Right ventricle myocardium superior (tissue), 1 donor: ENCODE results near the gene ZNF592. TPM values are rescaled to one million over a fixed set of nuclear protein-coding genes. Genes with fewer than 3 reads are reported as not detected.
"Not testable (repeated sequence)": the region's sequence is repeated elsewhere in the genome, so short reads cannot be mapped to it uniquely, and the experiment has no call there.

Experiments
- ATAC-seq: fragments of 200-7000 bp; cut with Tn5 transposase; one replicate; pipeline ENCODE4 v1.9.1; 2020; ENCODE audit warnings: mild to moderate bottlenecking; ENCODE audit not compliant: poor library complexity
- DNase-seq: peaks from one replicate; pipeline ENCODE4 v3.0.0-alpha.2; 2020
- intact Hi-C: fragments of 100-400 bp; cut with DNase I; formaldehyde crosslinking; loops from one replicate; pipeline ENCODE4 v1.11.2; 2022
- total RNA-seq: library from RNA; stranded (reverse); fragmentation: NEBNext Ultra II Directional; extraction: Animal tissue kit (Norgen Biotek cat#: 25700); gene quantifications from one replicate; pipeline ENCODE4 v1.2.1, GENCODE V29; 2021
- donor health status: DM: no; HTN: yes; CAD: no; lungs with severe emphysema.

Gene ZNF592
- total RNA-seq, 1 donor from 2014 or later: 16.3 TPM

DNA sequence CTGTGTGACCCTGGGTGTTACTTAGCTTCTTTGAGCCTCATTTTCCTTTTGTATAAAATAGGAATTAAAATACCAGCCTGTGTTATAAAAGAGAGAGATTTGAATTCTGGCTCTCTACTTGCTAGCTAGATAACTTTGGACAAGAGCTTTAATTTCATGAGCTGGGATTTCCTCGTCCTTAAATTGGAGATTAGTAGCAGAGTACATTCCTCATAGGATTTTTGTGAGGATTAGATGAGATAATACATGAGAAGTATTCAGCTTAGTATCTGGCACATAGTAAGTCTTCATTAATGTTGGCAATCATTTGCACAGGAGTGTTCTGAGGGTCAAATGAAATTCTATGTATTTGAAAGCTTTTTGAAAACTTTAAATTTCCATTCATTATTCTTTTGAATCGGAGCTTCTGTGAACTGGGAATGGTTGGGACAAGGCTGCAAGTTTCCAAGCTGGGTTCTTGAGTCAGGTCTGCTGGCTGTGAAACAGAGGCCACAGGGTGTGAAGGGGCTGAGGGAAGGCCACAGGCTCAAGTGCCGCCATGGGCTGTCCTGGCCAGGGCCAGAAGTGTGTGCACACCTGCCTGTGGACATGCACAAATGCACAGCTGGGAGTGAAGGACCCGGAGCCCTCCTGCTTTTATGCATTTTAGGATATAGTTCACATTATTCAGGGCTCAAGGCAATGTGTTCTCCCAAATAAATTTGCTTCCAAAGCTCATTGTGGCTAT lies 86.0 kb downstream of the ZNF592 start:
- DNase-seq (no peak), ATAC-seq (no peak)
- intact Hi-C loops: no loop called here

DNA sequence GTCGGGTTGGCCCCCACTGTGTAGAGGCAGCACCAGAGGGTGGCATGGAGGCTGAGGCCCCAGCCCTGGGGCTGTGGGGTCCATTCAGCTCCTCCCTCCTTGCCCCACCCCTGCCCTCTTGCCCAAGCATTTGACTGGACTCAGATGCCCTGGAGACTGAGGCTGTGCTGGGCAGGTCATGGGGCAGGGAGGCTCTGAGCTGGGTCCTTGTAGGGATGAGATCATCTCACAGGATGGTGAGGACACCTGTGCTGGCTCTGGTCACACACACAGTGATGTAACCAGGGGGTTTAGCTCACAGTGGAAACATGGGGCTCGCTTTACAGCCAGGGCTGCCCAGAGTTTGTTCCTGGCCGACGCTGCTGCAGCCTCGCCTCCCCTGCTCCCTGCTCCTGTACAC lies 86.6 kb downstream of the ZNF592 start:
- DNase-seq: no peak
- ATAC-seq: peak; percentile 2
- intact Hi-C loops: no loop called here

DNA sequence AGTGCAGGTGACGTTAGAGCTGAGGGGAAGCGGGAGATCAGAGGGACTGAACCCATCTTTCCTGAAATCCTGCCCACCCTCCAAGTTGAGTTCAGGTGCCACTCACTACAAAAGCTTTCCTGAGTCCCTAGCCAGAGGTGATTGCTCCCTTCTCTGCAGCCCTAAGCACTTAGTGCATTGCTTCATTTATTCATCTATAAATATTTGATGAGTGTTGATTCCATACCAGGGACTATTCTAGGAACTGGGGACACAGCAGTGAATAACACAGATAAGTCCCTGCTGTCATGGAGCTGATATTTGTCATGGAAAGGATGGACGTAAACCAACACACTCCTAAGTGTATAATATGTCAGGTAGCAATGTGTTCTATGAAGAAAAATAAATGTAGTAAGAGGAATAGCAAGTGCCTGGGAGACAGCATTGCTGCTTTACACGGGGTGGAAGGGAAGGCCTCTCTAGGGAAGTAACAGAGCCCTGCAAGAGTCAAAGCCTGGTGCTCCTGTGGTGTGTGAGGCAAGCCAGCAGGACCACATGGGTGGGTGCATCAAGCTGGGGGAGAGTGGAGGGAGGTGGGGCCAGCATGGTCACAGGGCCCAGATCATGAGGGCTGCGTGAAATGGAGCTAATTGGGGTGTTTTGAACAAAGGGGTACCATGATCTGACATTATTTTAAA lies 87.4 kb downstream of the ZNF592 start:
- peak; percentile 55 for ATAC-seq
- no peak for DNase-seq
- intact Hi-C loops: no loop called here

DNA sequence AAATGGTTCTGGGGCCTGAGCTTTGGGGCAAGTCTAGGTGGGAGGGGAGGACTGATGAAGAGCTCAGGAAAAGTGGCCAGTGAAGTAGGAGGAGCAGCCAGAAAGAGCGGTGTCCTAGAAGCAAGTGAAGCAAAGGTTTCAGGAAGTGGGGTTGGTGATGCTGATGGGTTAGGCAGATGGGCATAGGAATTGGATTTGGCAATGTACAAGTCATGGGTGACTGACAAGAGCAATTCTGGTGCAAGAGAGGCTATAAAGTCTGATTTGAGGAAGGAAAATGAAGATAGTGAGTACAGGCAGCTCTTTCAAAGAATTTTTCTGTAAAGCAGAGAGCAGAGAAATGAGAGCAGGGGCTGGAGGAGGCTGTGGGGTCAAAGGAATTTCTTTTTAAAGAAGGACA lies 88.5 kb downstream of the ZNF592 start:
- intact Hi-C loops: no loop called here
- DNase-seq: no peak
- no peak for ATAC-seq

DNA sequence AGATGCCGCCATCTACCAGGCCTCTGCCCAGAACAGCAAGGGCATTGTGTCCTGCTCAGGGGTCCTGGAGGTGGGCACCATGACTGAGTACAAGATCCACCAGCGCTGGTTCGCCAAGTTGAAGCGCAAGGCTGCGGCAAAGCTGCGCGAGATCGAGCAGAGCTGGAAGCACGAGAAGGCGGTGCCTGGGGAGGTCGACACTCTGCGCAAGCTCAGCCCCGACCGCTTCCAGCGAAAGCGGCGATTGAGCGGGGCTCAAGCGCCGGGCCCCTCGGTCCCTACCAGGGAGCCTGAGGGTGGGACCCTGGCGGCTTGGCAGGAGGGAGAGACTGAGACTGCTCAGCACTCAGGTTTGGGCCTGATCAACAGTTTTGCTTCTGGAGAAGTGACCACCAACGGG lies 91.3 kb downstream of the ZNF592 start:
- DNase-seq (no peak), ATAC-seq (no peak)
- intact Hi-C loops: no loop called here

DNA sequence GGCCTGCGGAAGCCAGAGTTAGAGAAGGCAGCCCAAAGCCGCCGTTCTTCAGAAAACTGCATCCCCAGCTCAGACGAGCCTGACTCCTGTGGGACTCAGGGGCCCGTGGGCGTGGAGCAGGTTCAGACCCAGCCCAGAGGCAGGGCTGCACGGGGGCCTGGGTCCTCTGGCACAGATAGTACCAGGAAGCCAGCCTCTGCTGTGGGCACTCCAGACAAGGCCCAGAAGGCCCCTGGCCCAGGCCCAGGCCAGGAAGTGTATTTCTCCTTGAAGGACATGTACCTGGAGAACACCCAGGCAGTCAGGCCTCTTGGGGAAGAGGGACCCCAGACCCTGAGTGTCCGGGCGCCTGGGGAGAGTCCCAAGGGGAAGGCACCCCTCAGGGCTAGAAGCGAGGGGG lies 91.9 kb downstream of the ZNF592 start:
- ATAC-seq (peak; percentile 3), DNase-seq (no peak)

DNA sequence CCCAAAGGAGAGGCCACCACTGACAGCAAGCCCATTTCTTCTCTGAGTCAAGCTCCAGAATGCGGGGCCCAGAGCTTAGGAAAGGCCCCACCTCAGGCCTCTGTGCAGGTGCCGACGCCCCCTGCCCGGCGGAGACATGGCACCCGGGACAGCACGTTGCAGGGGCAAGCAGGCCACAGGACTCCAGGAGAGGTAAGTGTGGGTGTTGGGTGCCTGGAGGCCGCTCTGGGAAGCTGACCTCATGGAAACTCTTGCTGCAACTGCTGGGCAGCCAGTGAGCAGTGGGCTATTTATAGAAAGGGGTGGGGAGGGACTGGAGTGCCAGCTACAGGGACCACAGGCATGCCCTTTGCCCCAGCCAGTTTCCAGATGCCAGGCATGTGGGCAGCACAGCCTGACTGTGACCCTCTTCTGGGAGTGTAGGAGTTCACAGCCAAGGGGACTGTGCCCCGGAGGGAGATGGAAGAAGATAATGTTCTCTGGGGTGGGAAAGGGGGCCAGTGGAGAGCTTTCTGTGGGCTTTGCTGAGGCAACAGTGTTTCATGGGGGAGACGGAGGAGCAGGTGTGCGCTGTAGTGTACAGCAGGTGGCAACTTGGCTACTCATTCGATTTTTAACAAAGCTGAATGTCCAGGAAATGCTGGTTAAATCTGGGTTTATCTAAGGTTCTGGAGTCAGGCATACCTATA lies 92.5 kb downstream of the ZNF592 start:
- peak; percentile 80 for ATAC-seq
- intact Hi-C loops: no loop called here

More for the DNA sequence above, 91.9 kb downstream of the ZNF592 start:
- intact Hi-C loops: no loop called here

DNA sequence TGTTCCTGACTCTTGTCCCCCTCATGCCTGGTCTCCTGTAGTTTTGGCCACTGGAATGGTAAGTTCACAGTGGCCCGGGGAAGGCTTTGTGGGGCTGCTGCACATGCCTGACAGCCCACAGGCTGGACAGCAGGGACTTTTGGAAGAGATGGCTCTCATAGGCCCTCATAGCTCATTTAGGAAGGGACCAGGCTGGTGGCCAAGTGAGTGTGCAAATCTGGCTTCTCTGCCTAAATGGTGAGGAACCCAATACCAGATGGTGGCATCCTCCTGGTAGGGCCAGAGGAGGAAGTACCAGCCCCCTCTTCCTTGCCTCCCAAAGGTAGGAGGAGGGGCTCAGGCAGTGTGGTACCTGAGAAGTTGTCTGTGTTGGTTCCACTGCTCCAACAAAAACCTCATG lies 94.4 kb downstream of the ZNF592 start:
- intact Hi-C loops: no loop called here
- no peak for DNase-seq
- no peak for ATAC-seq

More for the DNA sequence above, 92.5 kb downstream of the ZNF592 start:
- peak; percentile 81 for DNase-seq

DNA sequence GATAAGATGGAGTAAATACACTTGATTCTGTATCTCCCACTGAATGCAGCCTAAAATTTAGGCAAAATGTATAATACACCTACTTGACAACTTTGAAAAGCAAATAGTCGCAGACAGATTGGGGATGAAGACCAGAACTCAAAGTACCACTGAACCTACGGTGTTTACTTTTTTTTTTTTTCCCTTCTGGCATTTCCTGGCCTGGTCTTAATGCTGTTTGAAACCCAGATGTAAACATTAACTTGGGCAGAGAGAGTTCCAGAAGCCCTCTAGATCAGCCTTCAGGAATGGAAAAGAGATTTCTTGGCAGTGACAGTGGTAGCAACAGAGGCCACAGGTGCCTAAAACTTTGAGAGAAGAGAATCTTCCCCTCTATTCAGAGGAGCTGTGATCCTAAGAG lies 96.6 kb downstream of the ZNF592 start:
- intact Hi-C loops: no loop called here
- ATAC-seq: no peak
- DNase-seq: no peak

DNA sequence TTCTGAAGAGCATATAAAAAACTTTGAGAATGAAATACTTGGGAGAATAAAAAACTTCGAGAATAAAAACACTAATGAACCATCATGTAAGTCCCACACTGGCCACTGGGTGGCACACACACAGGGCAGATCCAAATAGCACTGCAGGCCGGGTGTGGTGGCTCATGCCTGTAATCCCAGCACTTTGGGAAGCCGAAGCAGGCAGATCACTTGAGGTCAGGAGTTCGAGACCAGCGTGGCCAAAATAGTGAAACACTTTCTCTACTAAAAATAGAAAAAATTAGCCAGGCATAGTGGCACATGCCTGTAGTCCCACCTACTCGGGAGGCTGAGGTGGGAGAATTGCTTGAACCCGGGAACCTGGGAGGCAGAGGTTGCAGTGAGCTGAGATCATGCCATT lies 97.2 kb downstream of the ZNF592 start:
- DNase-seq: peak; percentile 81
- peak; percentile 39 for ATAC-seq
- intact Hi-C loops: not testable (repeated sequence)

DNA sequence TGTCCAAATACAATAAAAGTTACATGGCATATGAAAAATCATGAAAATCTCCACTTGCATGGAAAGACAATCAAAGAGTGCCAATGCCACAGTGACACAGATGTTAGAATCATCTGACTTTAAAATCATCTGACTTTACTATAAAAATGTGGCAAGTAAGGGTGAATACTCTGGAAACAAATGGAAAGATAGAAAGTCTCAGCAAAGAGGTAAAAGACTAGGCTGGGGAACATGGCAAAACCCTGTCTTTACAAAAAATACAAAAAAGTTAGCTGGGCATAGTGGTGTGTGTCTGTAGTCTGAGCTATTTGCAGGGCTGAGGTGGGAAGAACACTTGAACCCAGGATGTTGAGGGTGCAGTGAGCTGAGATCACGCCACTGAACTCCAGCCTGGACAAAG lies 97.9 kb downstream of the ZNF592 start:
- no peak for ATAC-seq
- DNase-seq: no peak
- intact Hi-C loops: no loop called here

DNA sequence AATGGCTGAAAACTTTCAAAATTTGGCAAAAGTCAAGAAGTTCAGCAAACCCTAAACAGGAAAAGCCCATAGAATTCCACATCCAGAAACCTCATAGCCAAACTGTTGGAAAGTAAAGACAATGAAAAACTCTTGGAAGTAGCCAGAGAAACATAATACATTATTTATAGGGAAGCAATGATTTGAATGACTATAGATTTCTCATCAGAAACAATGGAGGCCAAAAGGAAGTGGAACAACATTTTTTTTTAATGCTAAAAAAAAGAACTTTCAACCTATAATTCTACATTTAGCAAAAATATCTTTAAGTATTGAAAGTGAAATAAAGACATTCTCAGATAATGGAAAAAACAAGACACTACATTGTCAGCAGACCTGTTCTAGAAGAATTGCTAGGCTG lies 99.0 kb downstream of the ZNF592 start:
- ATAC-seq: no peak
- intact Hi-C loops: no loop called here
- no peak for DNase-seq

DNA sequence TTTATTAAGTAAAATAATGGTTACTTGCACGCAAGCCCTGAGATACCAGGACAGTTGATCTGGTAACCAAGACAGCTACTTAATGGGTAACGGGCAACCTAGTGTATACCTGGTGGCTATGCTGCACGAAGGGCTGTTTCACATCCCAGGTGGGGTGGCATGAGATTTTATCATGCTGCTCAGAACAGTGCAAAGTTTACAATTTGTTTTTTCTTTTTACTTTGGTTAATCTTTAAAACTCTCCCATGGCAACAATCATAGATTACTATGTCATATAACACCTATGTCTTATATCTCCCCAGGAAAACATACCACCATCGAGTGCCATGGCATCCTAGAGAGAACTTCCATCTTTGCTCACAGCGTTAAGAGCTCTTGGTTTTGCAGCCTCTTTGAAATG lies 103.8 kb downstream of the ZNF592 start:
- DNase-seq: no peak
- intact Hi-C loops: no loop called here
- no peak for ATAC-seq

DNA sequence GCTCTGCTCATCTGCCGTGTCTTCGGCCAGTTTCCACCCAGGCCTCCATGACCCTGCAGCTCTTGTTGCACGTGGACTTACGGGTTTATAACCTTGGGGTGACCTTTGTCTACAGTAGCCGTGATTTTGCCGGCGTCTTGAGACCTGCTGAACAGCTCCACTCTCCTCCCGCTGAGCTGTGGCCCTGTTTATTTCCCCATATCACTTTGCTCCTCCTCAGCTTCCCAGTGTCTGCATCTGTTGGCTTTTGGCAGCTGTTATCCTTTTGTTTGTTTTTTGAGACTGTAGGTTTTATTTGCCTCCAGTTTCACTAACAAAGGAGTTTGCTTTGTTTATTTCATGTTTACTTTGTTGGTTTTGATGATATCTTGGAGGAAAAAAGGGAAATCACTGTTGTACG lies 106.7 kb downstream of the ZNF592 start:
- ATAC-seq: peak; percentile 5
- intact Hi-C loops: no loop called here
- DNase-seq: no peak

DNA sequence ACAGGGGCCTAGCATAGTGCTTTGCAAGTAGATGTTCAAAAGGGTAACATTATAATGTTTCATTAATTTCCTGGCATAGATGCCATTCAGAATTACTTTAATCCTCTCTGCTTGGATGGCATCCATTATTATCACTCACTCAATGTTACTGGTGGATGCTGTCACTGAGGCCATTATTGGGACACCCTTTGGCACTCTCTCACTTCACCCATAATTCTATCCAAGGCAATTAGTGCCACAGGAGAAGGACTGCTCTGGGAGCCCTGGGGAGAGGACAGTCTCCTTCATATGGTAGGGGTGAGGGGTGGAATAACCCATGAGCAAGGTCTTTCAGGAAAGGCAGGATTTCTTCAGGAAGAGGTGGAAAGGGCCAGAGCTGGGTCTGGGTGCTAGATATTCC lies 107.4 kb downstream of the ZNF592 start:
- ATAC-seq: peak; percentile 54
- no peak for DNase-seq
- intact Hi-C loops: no loop called here

Other genes starting within 250 kb of the ZNF592 start
- 6.2 TPM for gene ZSCAN2, start 147.6 kb upstream of the ZNF592 start, total RNA-seq
- gene WDR73, start 94.3 kb upstream of the ZNF592 start, total RNA-seq: 13.7 TPM
- 1.9 TPM for gene NMB, start 90.4 kb upstream of the ZNF592 start, total RNA-seq
- 82.5 TPM for gene SEC11A, start 32.5 kb upstream of the ZNF592 start, total RNA-seq
- gene ALPK3, start 68.8 kb downstream of the ZNF592 start, total RNA-seq: 114 TPM
- 0.46 TPM for gene SLC28A1, start 136.1 kb downstream of the ZNF592 start, total RNA-seq
- 13.5 TPM for gene PDE8A, start 233.3 kb downstream of the ZNF592 start, total RNA-seq